GM18498 (cell line): Measurements from ENCODE around the gene MBLAC2.

Experiments
- ATAC-seq: cut with Tn5 transposase; IDR thresholded peaks from one replicate; pipeline ENCODE4 v1.9.1; 2021; ENCODE audit warnings: mild to moderate bottlenecking, moderate library complexity; ENCODE audit not compliant: unreplicated experiment

Gene MBLAC2

GRCh38 chr5:90474235-90475107, at the start of gene MBLAC2, which contains the start of gene POLR3G:
Gene MBLAC2, minus strand, starts transcription at chr5:90474771. Its CDS starts 479 bp downstream, at chr5:90474292.
Gene POLR3G, plus strand, starts transcription at chr5:90474864. Its CDS starts 10,704 bp downstream, at chr5:90485568.
- ATAC-seq, result peak; percentile 90

GRCh38 chr5:90519081-90519480, 44.5 kb upstream of the MBLAC2 start:
- ATAC-seq, result no peak

GRCh38 chr5:90518661-90519060, 44.1 kb upstream of the MBLAC2 start:
- no peak for ATAC-seq

- ATAC-seq, result no peak
These were observed 39.9 kb upstream of the MBLAC2 start for GRCh38 chr5:90514520-90514919.

- no peak for ATAC-seq
These were observed 35.9 kb upstream of the MBLAC2 start for GRCh38 chr5:90510438-90510837.

GRCh38 chr5:90506221-90506620, 31.6 kb upstream of the MBLAC2 start:
- ATAC-seq, result no peak

- ATAC-seq, result no peak
These were observed 30.2 kb upstream of the MBLAC2 start for GRCh38 chr5:90504743-90505142.

- no peak for ATAC-seq
These were observed 29.0 kb upstream of the MBLAC2 start for GRCh38 chr5:90503596-90503995.

- no peak for ATAC-seq
These were observed 20.6 kb upstream of the MBLAC2 start for GRCh38 chr5:90495146-90495545.

GRCh38 chr5:90494043-90494442, 19.5 kb upstream of the MBLAC2 start:
- ATAC-seq, result no peak

GRCh38 chr5:90488791-90489190, 14.2 kb upstream of the MBLAC2 start:
- no peak for ATAC-seq

- no peak for ATAC-seq
These were observed 10.0 kb upstream of the MBLAC2 start for GRCh38 chr5:90484540-90484939.

GRCh38 chr5:90483206-90483605, 8.6 kb upstream of the MBLAC2 start:
- no peak for ATAC-seq

GRCh38 chr5:90480699-90481098, 6.1 kb upstream of the MBLAC2 start:
- ATAC-seq, result no peak

GRCh38 chr5:90479611-90480385, 5.2 kb upstream of the MBLAC2 start:
- no peak for ATAC-seq

- no peak for ATAC-seq
These were observed 3.1 kb upstream of the MBLAC2 start for GRCh38 chr5:90477621-90478215.

GRCh38 chr5:90477073-90477472, 2.5 kb upstream of the MBLAC2 start:
- ATAC-seq, result no peak

GRCh38 chr5:90476391-90476790, 1.8 kb upstream of the MBLAC2 start:
- ATAC-seq, result no peak

GRCh38 chr5:90475436-90475980, 937 bp upstream of the MBLAC2 start:
- ATAC-seq, result no peak

- peak; percentile 7 for ATAC-seq
These were observed 956 bp downstream of the MBLAC2 start for GRCh38 chr5:90473396-90474234.
